ENCODE measurements around the gene ACOT2. TPM values are rescaled to one million over a fixed set of nuclear protein-coding genes. Genes with fewer than 3 reads are reported as not detected.

The ACOT2 gene
- total RNA-seq, 4 donors from 2014 or later = 10.1 to 76.3 (median 53.6) TPM

DNA sequence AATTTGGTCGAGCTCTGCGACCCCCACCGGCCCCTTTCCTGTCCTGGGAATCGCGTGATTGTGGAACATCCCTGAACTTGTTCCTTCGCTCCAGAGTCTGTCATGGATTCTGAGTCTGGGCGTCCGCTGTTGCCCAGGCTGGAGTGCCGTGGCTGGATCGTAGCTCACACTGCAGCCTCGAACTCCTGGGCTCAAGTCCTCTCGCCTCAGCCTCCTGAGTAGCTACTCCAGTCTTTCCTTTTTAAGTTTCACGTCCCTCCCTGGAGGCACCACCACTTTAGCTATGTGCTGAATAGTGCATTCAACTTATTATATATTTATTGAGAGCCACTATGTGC is 44.0 kb downstream of the ACOT2 start:
- DNase-seq = no peak
- H3K36me3 ChIP-seq = no peaks in the 10 kb centered on the region
- H3K9me3 ChIP-seq = no peaks in the 10 kb centered on the region
- in situ Hi-C loops (cut with MboI; ENCODE audit: low pct_ligation_motif_present in 1 of 4, low pct_unique_long_range_greater_than_20kb in 1 of 4, low sequenced_read_pairs in 3 of 4) (no loop called here), intact Hi-C loops (cut with DNase I; ENCODE audit: low total_unique reads) (no loop called here)
- H3K27me3 ChIP-seq = no peaks in the 10 kb centered on the region
- peak overlapping the region; percentile 82 to 84 (median 82) for H3K27ac ChIP-seq
- H3K4me3 ChIP-seq = peak overlapping the region; percentile 27 to 73 (median 59)
- TF ChIP-seq POLR2AphosphoS5 (IDR thresholded peaks at IDR 0.05) (no peak), EP300 (IDR thresholded peaks at IDR 0.05; ENCODE audit: low read depth) (no peak), POLR2A (IDR thresholded peaks at IDR 0.05) (no peak)
- TF ChIP-seq, protein P1, sequence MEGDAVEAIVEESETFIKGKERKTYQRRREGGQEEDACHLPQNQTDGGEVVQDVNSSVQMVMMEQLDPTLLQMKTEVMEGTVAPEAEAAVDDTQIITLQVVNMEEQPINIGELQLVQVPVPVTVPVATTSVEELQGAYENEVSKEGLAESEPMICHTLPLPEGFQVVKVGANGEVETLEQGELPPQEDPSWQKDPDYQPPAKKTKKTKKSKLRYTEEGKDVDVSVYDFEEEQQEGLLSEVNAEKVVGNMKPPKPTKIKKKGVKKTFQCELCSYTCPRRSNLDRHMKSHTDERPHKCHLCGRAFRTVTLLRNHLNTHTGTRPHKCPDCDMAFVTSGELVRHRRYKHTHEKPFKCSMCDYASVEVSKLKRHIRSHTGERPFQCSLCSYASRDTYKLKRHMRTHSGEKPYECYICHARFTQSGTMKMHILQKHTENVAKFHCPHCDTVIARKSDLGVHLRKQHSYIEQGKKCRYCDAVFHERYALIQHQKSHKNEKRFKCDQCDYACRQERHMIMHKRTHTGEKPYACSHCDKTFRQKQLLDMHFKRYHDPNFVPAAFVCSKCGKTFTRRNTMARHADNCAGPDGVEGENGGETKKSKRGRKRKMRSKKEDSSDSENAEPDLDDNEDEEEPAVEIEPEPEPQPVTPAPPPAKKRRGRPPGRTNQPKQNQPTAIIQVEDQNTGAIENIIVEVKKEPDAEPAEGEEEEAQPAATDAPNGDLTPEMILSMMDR (IDR thresholded peaks at IDR 0.05) = no peak
- H3K4me1 ChIP-seq = peaks cover 0 to 4% (median 2%) of the 10 kb centered on the region in 4 donors
- whole genome bisulfite sequencing, 2 donors (ENCODE audit: low coverage in 1 of 2) = 4% methylated on average over 13 of the region's 13 CpGs; no CpG with 5 or more reads in 1 of the 2 donors

DNA sequence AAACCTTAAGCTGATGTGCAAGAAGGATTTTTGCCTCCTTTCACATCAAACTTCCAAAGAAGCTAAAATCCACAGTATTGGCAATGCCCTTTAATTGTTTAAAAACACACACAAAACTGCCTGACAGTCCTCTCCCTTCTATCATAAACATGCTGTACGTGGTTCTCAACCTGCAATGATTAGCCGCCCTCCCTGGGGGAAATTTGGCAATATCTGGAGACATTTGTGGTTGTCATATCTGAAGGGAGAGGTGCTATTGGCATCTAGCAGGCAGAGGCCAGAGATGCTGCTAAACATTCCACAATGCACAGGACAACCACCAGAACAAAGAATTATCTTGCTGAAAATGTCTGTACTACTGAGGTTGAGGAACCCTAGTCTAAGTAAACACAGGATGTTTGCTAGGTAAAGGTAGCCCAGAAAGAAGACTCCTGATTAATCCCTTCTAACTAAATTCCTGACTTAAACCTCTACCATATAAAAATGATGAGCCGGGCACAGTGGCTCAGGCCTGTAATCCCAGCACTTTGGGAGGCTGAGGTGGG is 44.5 kb downstream of the ACOT2 start:
- Histone ChIP-seq H3K27me3 (no peaks in the 10 kb centered on the region), H3K4me3 (no peak overlapping the region), H3K4me1 (peaks cover 0 to 4% (median 2%) of the 10 kb centered on the region in 4 donors), H3K27ac (peak overlapping the region in 2 of 4 donors; percentile 82), H3K9me3 (no peaks in the 10 kb centered on the region), H3K36me3 (no peaks in the 10 kb centered on the region)
- 77% methylated on average over 3 of the region's 3 CpGs; no CpG with 5 or more reads in 1 of the 2 donors for WGBS, 2 donors (ENCODE audit: low coverage in 1 of 2)
- in situ Hi-C loops (cut with MboI; ENCODE audit: low pct_ligation_motif_present in 1 of 4, low pct_unique_long_range_greater_than_20kb in 1 of 4, low sequenced_read_pairs in 3 of 4) (no loop called here), intact Hi-C loops (cut with DNase I; ENCODE audit: low total_unique reads) (no loop called here)
- no peak for DNase-seq
- TF ChIP-seq POLR2AphosphoS5 (IDR thresholded peaks at IDR 0.05) (no peak), POLR2A (IDR thresholded peaks at IDR 0.05) (no peak), EP300 (IDR thresholded peaks at IDR 0.05; ENCODE audit: low read depth) (no peak)
- TF ChIP-seq, protein P1 (IDR thresholded peaks at IDR 0.05) = no peak

GRCh38 chr14:73616831-73617230 is 47.8 kb downstream of the ACOT2 start:
- no peaks in the 10 kb centered on the region for H3K9me3 ChIP-seq
- H3K4me1 ChIP-seq = peaks cover 0 to 4% (median 2%) of the 10 kb centered on the region in 4 donors
- no peak for DNase-seq
- in situ Hi-C loops (cut with MboI; ENCODE audit: low pct_ligation_motif_present in 1 of 4, low pct_unique_long_range_greater_than_20kb in 1 of 4, low sequenced_read_pairs in 3 of 4) = no loop called here
- H3K27ac ChIP-seq = no peak overlapping the region
- H3K27me3 ChIP-seq = no peaks in the 10 kb centered on the region
- no peak overlapping the region for H3K4me3 ChIP-seq
- TF ChIP-seq, protein P1 (IDR thresholded peaks at IDR 0.05) = no peak
- TF ChIP-seq POLR2AphosphoS5 (IDR thresholded peaks at IDR 0.05) (no peak), POLR2A (IDR thresholded peaks at IDR 0.05) (no peak), EP300 (IDR thresholded peaks at IDR 0.05; ENCODE audit: low read depth) (no peak)
- H3K36me3 ChIP-seq = no peaks in the 10 kb centered on the region
- intact Hi-C loops (cut with DNase I; ENCODE audit: low total_unique reads) = no loop called here
- 78% methylated on average over 4 of the region's 4 CpGs; no CpG with 5 or more reads in 1 of the 2 donors for WGBS, 2 donors (ENCODE audit: low coverage in 1 of 2)

DNA sequence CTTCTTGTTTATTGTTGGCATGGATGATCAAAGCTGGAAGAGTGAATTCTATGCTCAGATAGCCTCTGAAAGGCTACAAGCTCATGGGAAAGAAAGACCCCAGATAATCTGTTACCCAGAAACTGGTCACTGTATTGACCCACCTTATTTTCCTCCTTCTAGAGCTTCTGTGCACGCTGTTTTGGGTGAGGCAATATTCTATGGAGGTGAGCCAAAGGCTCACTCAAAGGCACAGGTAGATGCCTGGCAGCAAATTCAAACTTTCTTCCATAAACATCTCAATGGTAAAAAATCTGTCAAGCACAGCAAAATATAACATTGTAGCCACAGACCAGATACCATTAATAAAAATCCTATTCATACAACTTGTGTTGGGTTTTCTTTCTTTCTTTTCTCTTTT is 50.5 kb downstream of the ACOT2 start:
- H3K9me3 ChIP-seq = no peaks in the 10 kb centered on the region
- 67% methylated on average over 1 of the region's 1 CpG; no CpG with 5 or more reads in 1 of the 2 donors for WGBS, 2 donors (ENCODE audit: low coverage in 1 of 2)
- TF ChIP-seq, protein P1 (IDR thresholded peaks at IDR 0.05) = no peak
- TF ChIP-seq POLR2AphosphoS5 (IDR thresholded peaks at IDR 0.05) (no peak), EP300 (IDR thresholded peaks at IDR 0.05; ENCODE audit: low read depth) (no peak)
- in situ Hi-C loops (cut with MboI; ENCODE audit: low pct_ligation_motif_present in 1 of 4, low pct_unique_long_range_greater_than_20kb in 1 of 4, low sequenced_read_pairs in 3 of 4) = no loop called here
- no peaks in the 10 kb centered on the region for H3K4me1 ChIP-seq
- no peak for DNase-seq
- no peaks in the 10 kb centered on the region for H3K36me3 ChIP-seq
- intact Hi-C loops (cut with DNase I; ENCODE audit: low total_unique reads) = no loop called here
- H3K27ac ChIP-seq = no peak overlapping the region
- no peaks in the 10 kb centered on the region for H3K27me3 ChIP-seq
- H3K4me3 ChIP-seq = no peak overlapping the region

All from transverse colon (tissue), 4 donors.